H9 (cell line): ENCODE measurements around the gene C1D. TPM values are rescaled to one million over a fixed set of nuclear protein-coding genes. Genes with fewer than 3 reads are reported as not detected.

Experiments used
- DNase-seq: peaks from one replicate; pipeline ENCODE4 v3.0.0-alpha.2; 2017
- H2AFZ ChIP-seq: one replicate; pipeline ENCODE4 v1.6.1; 2013; ENCODE audit warnings: mild to moderate bottlenecking, low read length, control low read depth, moderate library complexity
- H2AK5ac ChIP-seq: 2 replicates; pipeline ENCODE4 v1.6.1; 2013; ENCODE audit warnings: low read length, control low read depth, mixed read lengths; ENCODE audit not compliant: insufficient read length
- H2BK120ac ChIP-seq: one replicate; pipeline ENCODE4 v1.6.1; 2013; ENCODE audit warnings: low read depth, mild to moderate bottlenecking, low read length, control low read depth, inconsistent platforms; ENCODE audit not compliant: poor library complexity, severe bottlenecking
- H2BK12ac ChIP-seq: 2 replicates; pipeline ENCODE4 v1.6.1; 2013; ENCODE audit warnings: low read length, control low read depth, mixed read lengths, low read depth; ENCODE audit not compliant: insufficient read length
- H2BK15ac ChIP-seq: 2 replicates; pipeline ENCODE4 v1.6.1; 2013; ENCODE audit warnings: low read depth, low read length, control low read depth
- H2BK20ac ChIP-seq: one replicate; pipeline ENCODE4 v1.6.1; 2013; ENCODE audit warnings: low read depth, mild to moderate bottlenecking, low read length, control low read depth, inconsistent platforms; ENCODE audit not compliant: poor library complexity, severe bottlenecking
- H2BK5ac ChIP-seq: 2 replicates; pipeline ENCODE4 v1.6.1; 2013; ENCODE audit warnings: low read length, control low read depth, mixed read lengths; ENCODE audit not compliant: insufficient read length
- H3K14ac ChIP-seq: 2 replicates; pipeline ENCODE4 v1.6.1; 2013; ENCODE audit warnings: low read length, control low read depth; ENCODE audit not compliant: insufficient read depth
- H3K18ac ChIP-seq: 2 replicates; pipeline ENCODE4 v1.6.1; 2013; ENCODE audit warnings: low read depth, mild to moderate bottlenecking, mixed read lengths, low read length, control low read depth; ENCODE audit not compliant: insufficient read length
- H3K23ac ChIP-seq: 2 replicates; pipeline ENCODE4 v1.6.1; 2013; ENCODE audit warnings: low read length, control low read depth, mixed read lengths, low read depth; ENCODE audit not compliant: insufficient read length
- H3K23me2 ChIP-seq: 2 replicates; pipeline ENCODE4 v1.6.1; 2013; ENCODE audit warnings: low read depth, mild to moderate bottlenecking, mixed read lengths, low read length, control low read depth; ENCODE audit not compliant: insufficient read length, poor library complexity, severe bottlenecking
- H3K27ac ChIP-seq: 2 replicates; pipeline ENCODE4 v1.5.1; 2013; ENCODE audit warnings: low read length, control low read depth, mixed read lengths, low read depth; ENCODE audit not compliant: insufficient read length
- H3K27me3 ChIP-seq: 2 replicates; pipeline ENCODE4 v1.6.1; 2013; ENCODE audit warnings: low read length, control low read depth, inconsistent platforms; ENCODE audit not compliant: insufficient read depth
- H3K4ac ChIP-seq: 2 replicates; pipeline ENCODE4 v1.6.1; 2013; ENCODE audit warnings: low read depth, mild to moderate bottlenecking, control low read depth, inconsistent platforms, low read length, moderate library complexity
- H3K4me1 ChIP-seq: 2 replicates; pipeline ENCODE4 v1.6.1; 2013; ENCODE audit warnings: low read length, control low read depth, inconsistent platforms; ENCODE audit not compliant: insufficient read depth
- H3K4me2 ChIP-seq: 2 replicates; pipeline ENCODE4 v1.6.1; 2013; ENCODE audit warnings: low read length, control low read depth, mixed read lengths; ENCODE audit not compliant: insufficient read length, insufficient read depth
- H3K56ac ChIP-seq: 2 replicates; pipeline ENCODE4 v1.6.1; 2013; ENCODE audit warnings: low read depth, mild to moderate bottlenecking, mixed read lengths, low read length, control low read depth; ENCODE audit not compliant: insufficient read length
- H3K79me1 ChIP-seq: 2 replicates; pipeline ENCODE4 v1.6.1; 2013; ENCODE audit warnings: low read depth, mild to moderate bottlenecking, moderate library complexity, low read length, control low read depth, inconsistent platforms; ENCODE audit not compliant: insufficient read depth, poor library complexity, severe bottlenecking
- H3K79me2 ChIP-seq: 2 replicates; pipeline ENCODE4 v1.6.1; 2013; ENCODE audit warnings: low read length, control low read depth, inconsistent platforms; ENCODE audit not compliant: insufficient read depth
- H3K9ac ChIP-seq: 2 replicates; pipeline ENCODE4 v1.6.1; 2013; ENCODE audit warnings: low read length, control low read depth, mixed read lengths; ENCODE audit not compliant: insufficient read length; ENCODE audit errors: extremely low read depth
- H3K9me3 ChIP-seq: one replicate; pipeline ENCODE4 v1.6.1; 2013; ENCODE audit warnings: low read depth, low read length, inconsistent platforms; ENCODE audit not compliant: control insufficient read depth
- H3T11ph ChIP-seq: one replicate; pipeline ENCODE4 v1.6.1; 2013; ENCODE audit warnings: mild to moderate bottlenecking, low read length, control low read depth, inconsistent platforms
- H4K20me1 ChIP-seq: one replicate; pipeline ENCODE4 v1.6.1; 2013; ENCODE audit not compliant: control insufficient read depth, insufficient read length, insufficient read depth
- H4K5ac ChIP-seq: 2 replicates; pipeline ENCODE4 v1.6.1; 2013; ENCODE audit warnings: low read depth, mild to moderate bottlenecking, mixed read lengths, low read length, control low read depth; ENCODE audit not compliant: insufficient read length
- H4K8ac ChIP-seq: replicated peaks from 2 replicates; pipeline ENCODE4 v1.6.1; 2013; ENCODE audit warnings: low read length, control low read depth, mixed read lengths, low read depth; ENCODE audit not compliant: insufficient read length
- H4K91ac ChIP-seq: 2 replicates; pipeline ENCODE4 v1.6.1; 2013; ENCODE audit warnings: low read depth, mild to moderate bottlenecking, moderate library complexity, mixed read lengths, low read length, control low read depth; ENCODE audit not compliant: insufficient read length
- H3K27ac Mint-ChIP-seq, 3 experiments: 2 replicates in 2 of 3; 3 replicates in 1 of 3; pipeline ENCODE4 v1.8.0; 2020 to 2021; ENCODE audit warnings: mixed read lengths in 3 of 3, mild to moderate bottlenecking in 1 of 3, moderate library complexity in 1 of 3
- H3K27me3 Mint-ChIP-seq: 2 replicates; pipeline ENCODE4 v1.8.0; 2021; ENCODE audit warnings: low read depth, mild to moderate bottlenecking, moderate library complexity, mixed read lengths
- H3K36me3 Mint-ChIP-seq, 3 experiments: 2 replicates in 2 of 3; 3 replicates in 1 of 3; pipeline ENCODE4 v1.8.0; 2020 to 2021; ENCODE audit warnings: low read depth in 3 of 3, mixed read lengths in 3 of 3; ENCODE audit not compliant: insufficient read depth in 1 of 3
- H3K4me1 Mint-ChIP-seq, 2 experiments: 2 replicates each; pipeline ENCODE4 v1.8.0; 2020; ENCODE audit warnings: mixed read lengths in 2 of 2
- H3K4me3 Mint-ChIP-seq, 2 experiments: 2 replicates in 1 of 2; 3 replicates in 1 of 2; pipeline ENCODE4 v1.8.0; 2020 to 2021; ENCODE audit warnings: mild to moderate bottlenecking in 2 of 2, mixed read lengths in 2 of 2, moderate library complexity in 1 of 2
- H3K9me3 Mint-ChIP-seq, 2 experiments: 2 replicates in 1 of 2; 3 replicates in 1 of 2; pipeline ENCODE4 v1.8.0; 2020; ENCODE audit warnings: mild to moderate bottlenecking in 2 of 2, mixed read lengths in 2 of 2, moderate library complexity in 1 of 2
- CTCF ChIP-seq: fragments of 200-600 bp; sonication (generic); conservative IDR thresholded peaks from 3 replicates; pipeline ENCODE4 v1.8.0; 2021; ENCODE audit warnings: antibody characterized with exemption, mild to moderate bottlenecking
- WGBS: extraction: QIAGEN DNeasy Blood & Tissue Kit; methylation state at CpG from one replicate; pipeline ENCODE4 v1.1.7; 2013; ENCODE audit warnings: missing lambda C conversion rate, low lambda C conversion rate, mixed read lengths; ENCODE audit not compliant: insufficient read length; ENCODE audit errors: extremely low coverage; 5-methylcytosine and 5-hydroxymethylcytosine counted together
- total RNA-seq: library from RNA; stranded (reverse); gene quantifications from 2 replicates; pipeline ENCODE4 v1.2.1, GENCODE V29; 2021

The C1D gene
- total RNA-seq, 1 experiment from 2014 or later, result 19.7 TPM

- no peak overlapping the region for H4K91ac ChIP-seq
- no peak overlapping the region for H3K23ac ChIP-seq
- no CpG with 5 or more reads among the region's 3 CpGs for WGBS
- no peak overlapping the region for H4K8ac ChIP-seq
- no peak overlapping the region for H3K9ac ChIP-seq
- H4K5ac ChIP-seq, result no peak overlapping the region
- no peak overlapping the region for H2BK120ac ChIP-seq
- no peaks in the 10 kb centered on the region for H3K79me1 ChIP-seq
- no peak overlapping the region for H2BK5ac ChIP-seq
- no peaks in the 10 kb centered on the region for H3K27me3 ChIP-seq
- no peak overlapping the region for H2AFZ ChIP-seq
- H2BK12ac ChIP-seq, result no peak overlapping the region
- no peak overlapping the region for H3K27ac Mint-ChIP-seq
- no peaks in the 10 kb centered on the region for H3K9me3 ChIP-seq
- H3T11ph ChIP-seq, result no peak overlapping the region
- no peak overlapping the region for H3K4ac ChIP-seq
- no peak overlapping the region for H3K14ac ChIP-seq
- H3K27me3 Mint-ChIP-seq, result peaks cover 2% of the 10 kb centered on the region
- no peak for DNase-seq
- H3K79me2 ChIP-seq, result no peaks in the 10 kb centered on the region
- no peaks in the 10 kb centered on the region for H3K4me1 Mint-ChIP-seq
- H3K4me3 Mint-ChIP-seq, result no peak overlapping the region
- H3K56ac ChIP-seq, result no peak overlapping the region
- TF ChIP-seq CTCF, result no peak
- H3K36me3 Mint-ChIP-seq, result peaks cover 0 to 5% (median 0%) of the 10 kb centered on the region in 3 experiments; a peak in 1 of 7 replicates
- H4K20me1 ChIP-seq, result no peaks in the 10 kb centered on the region
- H3K23me2 ChIP-seq, result no peaks in the 10 kb centered on the region
- no peak overlapping the region for H2BK20ac ChIP-seq
- no peak overlapping the region for H2AK5ac ChIP-seq
- no peaks in the 10 kb centered on the region for H3K4me1 ChIP-seq
- peaks cover 10 to 12% of the 10 kb centered on the region in 2 experiments; a peak in 4 of 5 replicates for H3K9me3 Mint-ChIP-seq
- H3K4me2 ChIP-seq, result no peak overlapping the region
- H2BK15ac ChIP-seq, result no peak overlapping the region
- H3K27ac ChIP-seq, result no peak overlapping the region
- H3K18ac ChIP-seq, result no peak overlapping the region
These were observed 65.3 kb downstream of the C1D start for GRCh38 chr2:67997528-67997900.
